ENCODE results near the gene RFC5.
"Not testable (repeated sequence)": the region's sequence is repeated elsewhere in the genome, so short reads cannot be mapped to it uniquely, and the experiment has no call there.

Gene RFC5

GRCh38 chr12:118081521-118081920 is 65.0 kb downstream of the RFC5 start:
- not testable (repeated sequence) for H3K9me3 ChIP-seq (ENCODE audit: control insufficient read depth, low read length)
- 79 to 95% methylated on average over 5 to 6 of the region's 9 CpGs for WGBS, 2 experiments (ENCODE audit: insufficient coverage in 2 of 2)

More at GRCh38 chr12:118081521-118081920, 65.0 kb downstream of the RFC5 start:
- H3K27ac ChIP-seq (ENCODE audit: low read depth, low read length, severe bottlenecking); H3K4me1 ChIP-seq (ENCODE audit: control insufficient read depth, insufficient read depth, low read length, poor library complexity, severe bottlenecking); H3K4me3 ChIP-seq (ENCODE audit: extremely low read depth, insufficient read depth, low read length, poor library complexity, severe bottlenecking): not testable (repeated sequence)
- H3K36me3 ChIP-seq (ENCODE audit: control insufficient read depth, insufficient read depth, low read length) = peaks cover 38% of the 10 kb centered on the region
